ENCODE measurements around the gene ZNF580. TPM values are rescaled to one million over a fixed set of nuclear protein-coding genes. Genes with fewer than 3 reads are reported as not detected.
A peak's percentile ranks its signal among the peaks of the same experiment; 100 is the strongest.

Gene ZNF580
- total and polyA plus RNA-seq, 2 of the 13 experiments (the other 11 are each of a cell fraction or from before 2014, with no cell fraction given), result 4.4 to 6.0 TPM

DNA sequence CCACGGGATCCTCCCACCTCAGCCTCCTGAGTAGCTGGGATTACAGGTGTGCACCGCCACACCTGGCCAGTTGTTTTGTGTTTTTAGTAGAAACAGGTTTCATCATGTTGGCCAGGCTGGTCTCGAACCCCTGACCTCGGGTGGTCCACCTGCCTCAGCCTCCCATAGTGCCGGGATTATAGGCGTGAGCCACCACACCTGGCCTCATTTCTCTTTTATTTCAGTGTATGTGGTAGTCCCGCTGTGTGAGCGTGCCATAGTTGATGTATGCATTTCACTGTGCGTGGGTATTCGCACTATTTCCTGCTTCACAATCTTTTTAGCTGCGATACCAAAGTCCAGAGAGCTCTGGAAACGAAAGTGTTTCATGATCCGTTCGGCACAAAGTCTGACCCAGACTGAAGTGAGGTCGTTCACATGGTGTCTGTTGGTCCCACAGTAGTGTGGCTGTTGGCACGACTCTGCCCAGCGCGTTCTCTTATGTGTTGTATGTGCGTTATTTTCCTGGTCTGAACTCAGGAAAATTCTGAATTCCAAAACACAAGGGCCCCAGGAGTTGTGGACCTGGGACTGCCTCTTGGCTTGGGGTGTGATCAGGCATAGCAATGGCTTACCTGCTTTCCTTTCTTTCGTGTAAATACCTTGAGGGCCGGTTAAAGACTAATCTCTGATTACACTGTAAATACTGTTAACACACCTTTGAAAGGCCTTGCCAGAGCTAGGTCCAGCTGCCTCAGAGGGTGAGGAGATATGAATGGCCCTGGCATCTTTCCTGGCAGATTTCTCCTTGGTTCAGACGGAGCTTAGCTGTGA lies 42.9 kb downstream of the ZNF580 start (continued):
- TF ChIP-seq CSRNP1 (CRISPR knock-in tag; IDR thresholded peaks at IDR 0.05) (peak; percentile 64; the same call in 1 of the 2 replicates), PHB2 (IDR thresholded peaks at IDR 0.05; ENCODE audit: partially characterized antibody) (no peak), ZNF44 (CRISPR knock-in tag; IDR thresholded peaks at IDR 0.05) (no peak), ZNF670 (CRISPR knock-in tag; IDR thresholded peaks at IDR 0.05; ENCODE audit: borderline replicate concordance) (peak; percentile 49; the same call in 1 of the 2 replicates), ZNF441 (CRISPR knock-in tag; IDR thresholded peaks at IDR 0.05; ENCODE audit: borderline replicate concordance) (no peak), ZNF326 (CRISPR knock-in tag; IDR thresholded peaks at IDR 0.05; ENCODE audit: borderline replicate concordance) (no peak), ZNF253 (CRISPR knock-in tag; IDR thresholded peaks at IDR 0.05; ENCODE audit: borderline replicate concordance) (no peak), ZSCAN22 (CRISPR knock-in tag; IDR thresholded peaks at IDR 0.05) (no peak), RELA (CRISPR knock-in tag; IDR thresholded peaks at IDR 0.05) (no peak), CERS6 (CRISPR knock-in tag; IDR thresholded peaks at IDR 0.05) (0 out of 2 replicates have a peak, but pooled peaks have one; percentile 18), ZNF775 (CRISPR knock-in tag; IDR thresholded peaks at IDR 0.05; ENCODE audit: borderline replicate concordance) (no peak), NR2F1 (CRISPR knock-in tag; IDR thresholded peaks at IDR 0.05) (no peak), ZNF282 (IDR thresholded peaks at IDR 0.05; ENCODE audit: partially characterized antibody) (no peak), GLMP (CRISPR knock-in tag; IDR thresholded peaks at IDR 0.05; ENCODE audit: borderline replicate concordance) (no peak), SETDB1 (CRISPR knock-in tag; IDR thresholded peaks at IDR 0.05; ENCODE audit: borderline replicate concordance) (no peak)
- TF ChIP-seq, protein P1, sequence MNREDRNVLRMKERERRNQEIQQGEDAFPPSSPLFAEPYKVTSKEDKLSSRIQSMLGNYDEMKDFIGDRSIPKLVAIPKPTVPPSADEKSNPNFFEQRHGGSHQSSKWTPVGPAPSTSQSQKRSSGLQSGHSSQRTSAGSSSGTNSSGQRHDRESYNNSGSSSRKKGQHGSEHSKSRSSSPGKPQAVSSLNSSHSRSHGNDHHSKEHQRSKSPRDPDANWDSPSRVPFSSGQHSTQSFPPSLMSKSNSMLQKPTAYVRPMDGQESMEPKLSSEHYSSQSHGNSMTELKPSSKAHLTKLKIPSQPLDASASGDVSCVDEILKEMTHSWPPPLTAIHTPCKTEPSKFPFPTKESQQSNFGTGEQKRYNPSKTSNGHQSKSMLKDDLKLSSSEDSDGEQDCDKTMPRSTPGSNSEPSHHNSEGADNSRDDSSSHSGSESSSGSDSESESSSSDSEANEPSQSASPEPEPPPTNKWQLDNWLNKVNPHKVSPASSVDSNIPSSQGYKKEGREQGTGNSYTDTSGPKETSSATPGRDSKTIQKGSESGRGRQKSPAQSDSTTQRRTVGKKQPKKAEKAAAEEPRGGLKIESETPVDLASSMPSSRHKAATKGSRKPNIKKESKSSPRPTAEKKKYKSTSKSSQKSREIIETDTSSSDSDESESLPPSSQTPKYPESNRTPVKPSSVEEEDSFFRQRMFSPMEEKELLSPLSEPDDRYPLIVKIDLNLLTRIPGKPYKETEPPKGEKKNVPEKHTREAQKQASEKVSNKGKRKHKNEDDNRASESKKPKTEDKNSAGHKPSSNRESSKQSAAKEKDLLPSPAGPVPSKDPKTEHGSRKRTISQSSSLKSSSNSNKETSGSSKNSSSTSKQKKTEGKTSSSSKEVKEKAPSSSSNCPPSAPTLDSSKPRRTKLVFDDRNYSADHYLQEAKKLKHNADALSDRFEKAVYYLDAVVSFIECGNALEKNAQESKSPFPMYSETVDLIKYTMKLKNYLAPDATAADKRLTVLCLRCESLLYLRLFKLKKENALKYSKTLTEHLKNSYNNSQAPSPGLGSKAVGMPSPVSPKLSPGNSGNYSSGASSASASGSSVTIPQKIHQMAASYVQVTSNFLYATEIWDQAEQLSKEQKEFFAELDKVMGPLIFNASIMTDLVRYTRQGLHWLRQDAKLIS (CRISPR knock-in tag; IDR thresholded peaks at IDR 0.05), result no peak
- TF ChIP-seq, protein P2, sequence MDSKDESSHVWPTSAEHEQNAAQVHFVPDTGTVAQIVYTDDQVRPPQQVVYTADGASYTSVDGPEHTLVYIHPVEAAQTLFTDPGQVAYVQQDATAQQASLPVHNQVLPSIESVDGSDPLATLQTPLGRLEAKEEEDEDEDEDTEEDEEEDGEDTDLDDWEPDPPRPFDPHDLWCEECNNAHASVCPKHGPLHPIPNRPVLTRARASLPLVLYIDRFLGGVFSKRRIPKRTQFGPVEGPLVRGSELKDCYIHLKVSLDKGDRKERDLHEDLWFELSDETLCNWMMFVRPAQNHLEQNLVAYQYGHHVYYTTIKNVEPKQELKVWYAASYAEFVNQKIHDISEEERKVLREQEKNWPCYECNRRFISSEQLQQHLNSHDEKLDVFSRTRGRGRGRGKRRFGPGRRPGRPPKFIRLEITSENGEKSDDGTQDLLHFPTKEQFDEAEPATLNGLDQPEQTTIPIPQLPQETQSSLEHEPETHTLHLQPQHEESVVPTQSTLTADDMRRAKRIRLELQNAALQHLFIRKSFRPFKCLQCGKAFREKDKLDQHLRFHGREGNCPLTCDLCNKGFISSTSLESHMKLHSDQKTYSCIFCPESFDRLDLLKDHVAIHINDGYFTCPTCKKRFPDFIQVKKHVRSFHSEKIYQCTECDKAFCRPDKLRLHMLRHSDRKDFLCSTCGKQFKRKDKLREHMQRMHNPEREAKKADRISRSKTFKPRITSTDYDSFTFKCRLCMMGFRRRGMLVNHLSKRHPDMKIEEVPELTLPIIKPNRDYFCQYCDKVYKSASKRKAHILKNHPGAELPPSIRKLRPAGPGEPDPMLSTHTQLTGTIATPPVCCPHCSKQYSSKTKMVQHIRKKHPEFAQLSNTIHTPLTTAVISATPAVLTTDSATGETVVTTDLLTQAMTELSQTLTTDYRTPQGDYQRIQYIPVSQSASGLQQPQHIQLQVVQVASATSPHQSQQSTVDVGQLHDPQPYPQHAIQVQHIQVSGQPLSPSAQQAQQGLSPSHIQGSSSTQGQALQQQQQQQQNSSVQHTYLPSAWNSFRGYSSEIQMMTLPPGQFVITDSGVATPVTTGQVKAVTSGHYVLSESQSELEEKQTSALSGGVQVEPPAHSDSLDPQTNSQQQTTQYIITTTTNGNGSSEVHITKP (CRISPR knock-in tag; IDR thresholded peaks at IDR 0.05; ENCODE audit: low read depth), result no peak
